ENCODE data around the gene CABLES1. TPM values are rescaled to one million over a fixed set of nuclear protein-coding genes. Genes with fewer than 3 reads are reported as not detected.

The CABLES1 gene
- total and polyA plus RNA-seq, 2 of the 8 experiments (the other 6 are each of a cell fraction or from before 2014, with no cell fraction given) = 9.2 to 26.4 TPM

GRCh38 chr18:23143815-23144261 is 8.6 kb downstream of the CABLES1 start:
- H3K9me3 ChIP-seq (ENCODE audit: insufficient read depth in 2 of 2, low read depth in 1 of 2, low read length in 1 of 2) = no peaks in the 10 kb centered on the region
- peak overlapping the region; percentile 72; the same call in 1 of the 2 replicates for H2BK12ac ChIP-seq (ENCODE audit: low read depth, low read length)
- no peak overlapping the region for H3K4ac ChIP-seq (replicated peaks; ENCODE audit: insufficient read length, low read depth, low read length)
- H2BK5ac ChIP-seq (ENCODE audit: low read depth, low read length) = peak overlapping the region; percentile 60; the same call in 1 of the 2 replicates
- CTCF ChIA-PET (ENCODE audit: partially characterized antibody) = interaction anchor here (0.6 to 1.6 kb wide), 5 partner anchors 10 to 1894 kb away, joined by 3 to 7 read pairs (median 5); no protein-coding TSS in a partner anchor
- H4K8ac ChIP-seq (ENCODE audit: extremely low read depth, insufficient read depth, low read length) = no peak overlapping the region
- peaks cover 26 to 96% of the 10 kb centered on the region in 2 experiments for H3K79me2 ChIP-seq (ENCODE audit: control insufficient read depth in 1 of 2, insufficient read depth in 2 of 2, low read length in 2 of 2)
- H4K5ac ChIP-seq (ENCODE audit: insufficient read length, low read depth, low read length) = no peak overlapping the region
- H3K56ac ChIP-seq (replicated peaks; ENCODE audit: insufficient read length, low read depth, low read length) = no peak overlapping the region
- no peak overlapping the region for H2BK120ac ChIP-seq (replicated peaks; ENCODE audit: low read depth, low read length)
- H3K4me1 ChIP-seq (replicated peaks in 1 of 4; ENCODE audit: control insufficient read depth in 3 of 4, insufficient read depth in 4 of 4, low read length in 3 of 4) = peaks cover 4 to 27% (median 12%) of the 10 kb centered on the region in 4 experiments
- WGBS, 2 experiments (ENCODE audit: extremely low coverage in 1 of 2, insufficient coverage in 1 of 2, insufficient read length in 1 of 2, insufficient replicate concordance in 2 of 2, low coverage in 1 of 2, low lambda C conversion rate in 2 of 2, missing lambda C conversion rate in 1 of 2) = 83% methylated on average over 9 of the region's 9 CpGs; no CpG with 5 or more reads in 1 of the 2 experiments
- POLR2A ChIA-PET (ENCODE audit: partially characterized antibody) = interaction anchor here (0.8 to 2.4 kb wide), 2 partner anchors 9 to 11 kb away, joined by 3 to 14 read pairs; no protein-coding TSS in a partner anchor
- 0 out of 2 replicates have a peak overlapping the region, but pooled peaks have one; percentile 35 for H2BK20ac ChIP-seq (ENCODE audit: low read length)
- peaks cover 0 to 6% (median 0%) of the 10 kb centered on the region in 4 experiments; a peak in 2 of 8 replicates for H3K36me3 ChIP-seq (ENCODE audit: control insufficient read depth in 2 of 4, insufficient read depth in 4 of 4, low read length in 3 of 4)
- no peak overlapping the region for H3K4me3 ChIP-seq (ENCODE audit: extremely low read depth in 1 of 4, insufficient read depth in 2 of 4, low read depth in 3 of 4, low read length in 4 of 4)
- H2AK5ac ChIP-seq (ENCODE audit: low read depth, low read length) = no peak overlapping the region
- H3K4me2 ChIP-seq (ENCODE audit: insufficient read depth in 1 of 2, low read depth in 2 of 2, low read length in 2 of 2) = no peak overlapping the region
- FAIRE-seq (no peak), DNase-seq (ENCODE audit: low read depth in 1 of 2, low spot score in 2 of 2) (no peak)
- H3K18ac ChIP-seq (ENCODE audit: extremely low read depth, low read length) = no peak overlapping the region
- H3K9ac ChIP-seq (replicated peaks in 1 of 4; ENCODE audit: extremely low read depth in 1 of 4, low read depth in 3 of 4, low read length in 3 of 4) = no peak overlapping the region
- no peaks in the 10 kb centered on the region for H3K23me2 ChIP-seq (ENCODE audit: low read depth, low read length)
- H3K27me3 ChIP-seq (replicated peaks in 1 of 4; ENCODE audit: control insufficient read depth in 3 of 4, extremely low read depth in 1 of 4, insufficient read depth in 3 of 4, low read length in 3 of 4) = no peaks in the 10 kb centered on the region
- no peak overlapping the region for H3K14ac ChIP-seq (ENCODE audit: insufficient read length)
- H3K27ac ChIP-seq (ENCODE audit: low read depth, low read length) = no peak overlapping the region; the same call in 1 of the 2 replicates
- H2AFZ ChIP-seq (ENCODE audit: low read length) = no peak overlapping the region
- H4K20me1 ChIP-seq (replicated peaks in 1 of 2; ENCODE audit: control insufficient read depth in 1 of 2, insufficient read depth in 2 of 2, low read length in 2 of 2) = peaks cover 10 to 14% of the 10 kb centered on the region in 2 experiments
- H3K23ac ChIP-seq (ENCODE audit: insufficient read length) = no peak overlapping the region
- H3K79me1 ChIP-seq (ENCODE audit: low read depth, low read length) = peaks cover 17% of the 10 kb centered on the region
- no peak overlapping the region for H4K91ac ChIP-seq (replicated peaks; ENCODE audit: insufficient read length, low read length)
- TF ChIP-seq KDM5A (IDR thresholded peaks at IDR 0.05; ENCODE audit: low read length) (no peak), FOSL1 (IDR thresholded peaks at IDR 0.05; ENCODE audit: insufficient read depth, low read depth, low read length) (no peak), NRF1 (IDR thresholded peaks at IDR 0.05; ENCODE audit: low read depth, low read length) (no peak), BCL11A (IDR thresholded peaks at IDR 0.05; ENCODE audit: low read depth in 2 of 2, low read length in 2 of 2) (no peak), MAFK (IDR thresholded peaks at IDR 0.05; ENCODE audit: low read depth, low read length) (no peak), EGR1 (IDR thresholded peaks at IDR 0.05; ENCODE audit: borderline replicate concordance, low read depth, low read length) (no peak), TCF12 (IDR thresholded peaks at IDR 0.05; ENCODE audit: low read depth, low read length) (no peak), RXRA (IDR thresholded peaks at IDR 0.05; ENCODE audit: insufficient read depth, low read depth, low read length) (no peak), SAP30 (IDR thresholded peaks at IDR 0.05; ENCODE audit: insufficient read depth, insufficient replicate concordance, low read length) (no peak), SIX5 (IDR thresholded peaks at IDR 0.05; ENCODE audit: low read depth, low read length) (no peak), BACH1 (IDR thresholded peaks at IDR 0.05; ENCODE audit: low read length) (no peak), TBP (IDR thresholded peaks at IDR 0.05; ENCODE audit: low read depth, low read length) (no peak)
- H2BK15ac ChIP-seq (ENCODE audit: low read length) = no peak overlapping the region
